ENCODE data around the gene THTPA. TPM values are rescaled to one million over a fixed set of nuclear protein-coding genes. Genes with fewer than 3 reads are reported as not detected.

THTPA gene
- total and polyA plus RNA-seq, 2 of the 13 experiments (the other 11 are each of a cell fraction or from before 2014, with no cell fraction given) = 7.4 to 8.7 TPM

GRCh38 chr14:23602181-23603095 is 46.4 kb downstream of the THTPA start (continued):
- TF ChIP-seq CSRNP2 (CRISPR knock-in tag; conservative IDR thresholded peaks at IDR 0.05; ENCODE audit: low read depth) = no peak
- no peak; the same call in 1 of the 2 replicates for TF ChIP-seq ZNF550 (CRISPR knock-in tag; IDR thresholded peaks at IDR 0.05; ENCODE audit: borderline replicate concordance)
- TF ChIP-seq ZNF121 (CRISPR knock-in tag; IDR thresholded peaks at IDR 0.05) = peak; percentile 31; the same call in 1 of the 2 replicates
- no peak; the same call in 1 of the 2 replicates for TF ChIP-seq IRF1 (CRISPR knock-in tag; IDR thresholded peaks at IDR 0.05; ENCODE audit: low read depth)
- peak; percentile 56; the same call in 1 of the 2 replicates for TF ChIP-seq ZNF670 (CRISPR knock-in tag; IDR thresholded peaks at IDR 0.05; ENCODE audit: borderline replicate concordance)

GRCh38 chr14:23603103-23603502 is 47.0 kb downstream of the THTPA start:
- Histone ChIP-seq H3K9ac (ENCODE audit: insufficient read depth, low read depth, low read length) (0 out of 2 replicates have a peak overlapping the region, but pooled peaks have one; percentile 9), H4K20me1 (ENCODE audit: insufficient read depth, low read length) (no peaks in the 10 kb centered on the region), H3K4me1 (ENCODE audit: insufficient read depth, low read length) (peaks cover 77% of the 10 kb centered on the region), H3K27ac (ENCODE audit: extremely low read length, insufficient read depth, low read length) (peak overlapping the region; percentile 61), H3K36me3 (replicated peaks in 1 of 2; ENCODE audit: control insufficient read depth in 1 of 2, insufficient read depth in 2 of 2, low read length in 2 of 2) (no peaks in the 10 kb centered on the region), H3K9me3 (ENCODE audit: low read length) (peaks cover 8% of the 10 kb centered on the region; the same call in 1 of the 2 replicates), H3K79me2 (ENCODE audit: insufficient read depth, low read length) (no peaks in the 10 kb centered on the region), H3K4me2 (ENCODE audit: low read depth, low read length) (no peak overlapping the region), H3K27me3 (ENCODE audit: control insufficient read depth in 1 of 2, insufficient read depth in 2 of 2, low read length in 2 of 2) (no peaks in the 10 kb centered on the region), H3K4me3 (replicated peaks in 1 of 3; ENCODE audit: insufficient read depth in 1 of 3, low read depth in 2 of 3, low read length in 3 of 3) (no peak overlapping the region), H2AFZ (ENCODE audit: low read length) (no peak overlapping the region)
- POLR2A ChIA-PET = interaction anchor here (1.0 to 10.5 kb wide), 10 partner anchors 8 to 511 kb away, joined by 3 to 267 read pairs (median 5); partner anchors contain the start of genes ACIN1, AP1G2, C14orf119 and DCAF11
- no peak; the same call in 2 of the 3 replicates for ATAC-seq
- WGBS (ENCODE audit: low lambda C conversion rate) = 89% methylated on average over 2 of the region's 2 CpGs
- in situ Hi-C loops (cut with HindIII; ENCODE audit: extremely low pct_ligation_motif_present, low pct_unique_long_range_greater_than_20kb) (no loop called here), intact Hi-C loops (cut with micrococcal nuclease; ENCODE audit: unreplicated experiment) (no loop called here)
- FAIRE-seq = no peak
- no peak for DNase-seq (ENCODE audit: low spot score)
- no TSS peak for BruUV-seq (replicated peaks)
- CTCF ChIA-PET (ENCODE audit: low intra/inter-chr PET ratio, low total read pairs) = interaction anchor here (2.1 kb wide), 1 partner anchor 14 kb away, joined by 9 read pairs; no protein-coding TSS in a partner anchor
- TF ChIP-seq CAMTA2 (CRISPR knock-in tag; IDR thresholded peaks at IDR 0.05; ENCODE audit: borderline replicate concordance) (peak; percentile 28; the same call in 1 of the 2 replicates), ZSCAN21 (CRISPR knock-in tag; IDR thresholded peaks at IDR 0.05; ENCODE audit: borderline replicate concordance) (0 out of 2 replicates have a peak, but pooled peaks have one; percentile 9), ZBTB46 (CRISPR knock-in tag; IDR thresholded peaks at IDR 0.05; ENCODE audit: borderline replicate concordance) (peak; percentile 25; the same call in 1 of the 2 replicates), NRL (CRISPR knock-in tag; IDR thresholded peaks at IDR 0.05; ENCODE audit: borderline replicate concordance) (0 out of 2 replicates have a peak, but pooled peaks have one; percentile 11), ZSCAN9 (CRISPR knock-in tag; IDR thresholded peaks at IDR 0.05; ENCODE audit: borderline replicate concordance) (no peak), KAT8 (CRISPR knock-in tag; IDR thresholded peaks at IDR 0.05) (no peak), ATF7 (IDR thresholded peaks at IDR 0.05) (no peak), ATF7 (CRISPR knock-in tag; IDR thresholded peaks at IDR 0.05) (0 out of 2 replicates have a peak, but pooled peaks have one; percentile 32), SOX5 (CRISPR knock-in tag; IDR thresholded peaks at IDR 0.05; ENCODE audit: borderline replicate concordance) (no peak)

All from HepG2 (cell line).